Activated naive CD4-positive, alpha-beta T cell treated with anti-CD3 and anti-CD28 coated beads for 36 hours (primary cell): ENCODE results near the gene LRRC7. TPM values are rescaled to one million over a fixed set of nuclear protein-coding genes. Genes with fewer than 3 reads are reported as not detected.
"Not testable (repeated sequence)": the region's sequence is repeated elsewhere in the genome, so short reads cannot be mapped to it uniquely, and the experiment has no call there.

Experiments used
- CTCF ChIA-PET: fragments of 350-600 bp; sonication (Branson Sonifier 250); formaldehyde crosslinking; loops from one replicate; lab custom pipeline; 2021; ENCODE audit warnings: antibody characterized with exemption; lab: Charles Lee
- DNase-seq: peaks from one replicate; pipeline ENCODE4 v3.0.0-alpha.2; 2020
- H3K27ac Mint-ChIP-seq: one replicate; pipeline ENCODE4 v1.8.0; 2021; ENCODE audit warnings: mild to moderate bottlenecking, mixed read lengths
- H3K27me3 Mint-ChIP-seq: one replicate; pipeline ENCODE4 v1.8.0; 2021; ENCODE audit warnings: low read depth, mixed read lengths
- H3K36me3 Mint-ChIP-seq: one replicate; pipeline ENCODE4 v1.8.0; 2021; ENCODE audit warnings: low read depth, mixed read lengths
- H3K4me1 Mint-ChIP-seq: one replicate; pipeline ENCODE4 v1.8.0; 2021; ENCODE audit warnings: low read depth, mixed read lengths
- H3K4me3 Mint-ChIP-seq: one replicate; pipeline ENCODE4 v1.8.0; 2021; ENCODE audit warnings: mild to moderate bottlenecking, moderate library complexity, mixed read lengths
- H3K9me3 Mint-ChIP-seq: one replicate; pipeline ENCODE4 v1.8.0; 2021; ENCODE audit warnings: mixed read lengths
- intact Hi-C: fragments of 100-400 bp; cut with micrococcal nuclease; formaldehyde crosslinking; loops from one replicate; pipeline ENCODE4 v1.15.1; 2023
- total RNA-seq, 2 experiments: library from RNA; stranded (reverse); gene quantifications; one replicate each; pipeline ENCODE4 v1.2.3, GENCODE V29; 2021

LRRC7 gene
- total RNA-seq, 2 experiments from 2014 or later: not detected

DNA sequence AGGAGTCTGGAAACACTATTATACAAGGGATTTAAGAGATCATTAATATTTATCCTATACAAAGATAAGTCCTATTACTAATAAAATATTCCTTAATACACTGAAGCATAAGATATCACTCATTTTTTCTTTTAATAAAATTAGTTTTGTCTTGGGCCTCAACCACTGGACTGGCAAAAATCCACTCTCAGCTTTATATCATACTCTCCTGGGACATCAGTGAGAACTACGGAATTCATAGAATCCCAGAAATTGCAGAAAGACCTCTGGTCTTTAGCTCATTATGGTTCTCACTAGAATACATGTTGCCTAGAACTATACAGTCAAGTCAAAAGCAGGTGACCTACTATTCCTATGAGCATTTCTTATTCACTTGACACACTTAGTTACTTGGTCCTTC, 352.7 kb downstream of the LRRC7 start:
- CTCF ChIA-PET: no interaction called here

GRCh38 chr1:69921486-69921885, 353.8 kb downstream of the LRRC7 start:
- Mint-ChIP-seq H3K36me3 (no peaks in the 10 kb centered on the region), H3K27me3 (no peaks in the 10 kb centered on the region), H3K4me1 (no peaks in the 10 kb centered on the region), H3K27ac (no peak overlapping the region), H3K4me3 (no peak overlapping the region), H3K9me3 (peaks cover 2% of the 10 kb centered on the region)
- CTCF ChIA-PET: interaction anchor here (0.8 kb wide), 1 partner anchor 11 kb away, joined by 3 read pairs; no protein-coding TSS in a partner anchor
- DNase-seq: no peak
- intact Hi-C loops: no loop called here

More for the DNA sequence above, 352.7 kb downstream of the LRRC7 start:
- H3K27me3 Mint-ChIP-seq: no peaks in the 10 kb centered on the region
- H3K9me3 Mint-ChIP-seq: peaks cover 1% of the 10 kb centered on the region
- H3K4me1 Mint-ChIP-seq: no peaks in the 10 kb centered on the region
- intact Hi-C loops: no loop called here
- no peak overlapping the region for H3K4me3 Mint-ChIP-seq
- no peak for DNase-seq
- H3K36me3 Mint-ChIP-seq: no peaks in the 10 kb centered on the region
- no peak overlapping the region for H3K27ac Mint-ChIP-seq

DNA sequence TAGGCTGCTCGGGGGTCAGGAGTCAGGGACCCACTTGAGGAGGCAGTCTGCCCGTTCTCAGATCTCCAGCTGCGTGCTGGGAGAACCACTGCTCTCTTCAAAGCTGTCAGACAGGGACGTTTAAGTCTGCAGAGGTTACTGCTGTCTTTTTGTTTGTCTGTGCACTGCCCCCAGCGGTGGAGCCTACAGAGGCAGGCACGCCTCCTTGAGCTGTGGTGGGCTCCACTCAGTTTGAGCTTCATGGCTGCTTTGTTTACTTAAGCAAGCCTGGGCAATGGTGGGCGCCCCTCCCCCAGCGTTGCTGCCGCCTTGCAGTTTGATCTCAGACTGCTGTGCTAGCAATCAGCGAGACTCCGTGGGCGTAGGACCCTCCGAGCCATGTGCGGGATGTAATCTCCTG, 360.5 kb downstream of the LRRC7 start:
- CTCF ChIA-PET, H3K4me3 Mint-ChIP-seq, intact Hi-C loops: not testable (repeated sequence)

GRCh38 chr1:69929308-69930057, 361.8 kb downstream of the LRRC7 start:
- H3K4me3 Mint-ChIP-seq: no peak overlapping the region
- H3K27me3 Mint-ChIP-seq: no peaks in the 10 kb centered on the region
- no peaks in the 10 kb centered on the region for H3K4me1 Mint-ChIP-seq
- H3K9me3 Mint-ChIP-seq: peaks cover 6% of the 10 kb centered on the region
- no peaks in the 10 kb centered on the region for H3K36me3 Mint-ChIP-seq
- H3K27ac Mint-ChIP-seq: no peak overlapping the region
- intact Hi-C loops: no loop called here
- CTCF ChIA-PET: no interaction called here
- no peak for DNase-seq

More for the DNA sequence above, 360.5 kb downstream of the LRRC7 start:
- H3K4me1 Mint-ChIP-seq, DNase-seq, H3K9me3 Mint-ChIP-seq, H3K27me3 Mint-ChIP-seq, H3K27ac Mint-ChIP-seq, H3K36me3 Mint-ChIP-seq: not testable (repeated sequence)

GRCh38 chr1:69930396-69930795, 362.7 kb downstream of the LRRC7 start:
- Mint-ChIP-seq H3K4me3 (no peak overlapping the region), H3K36me3 (no peaks in the 10 kb centered on the region), H3K27ac (no peak overlapping the region), H3K9me3 (peaks cover 6% of the 10 kb centered on the region), H3K4me1 (no peaks in the 10 kb centered on the region), H3K27me3 (no peaks in the 10 kb centered on the region)
- intact Hi-C loops: no loop called here
- CTCF ChIA-PET: no interaction called here
- DNase-seq: no peak

DNA sequence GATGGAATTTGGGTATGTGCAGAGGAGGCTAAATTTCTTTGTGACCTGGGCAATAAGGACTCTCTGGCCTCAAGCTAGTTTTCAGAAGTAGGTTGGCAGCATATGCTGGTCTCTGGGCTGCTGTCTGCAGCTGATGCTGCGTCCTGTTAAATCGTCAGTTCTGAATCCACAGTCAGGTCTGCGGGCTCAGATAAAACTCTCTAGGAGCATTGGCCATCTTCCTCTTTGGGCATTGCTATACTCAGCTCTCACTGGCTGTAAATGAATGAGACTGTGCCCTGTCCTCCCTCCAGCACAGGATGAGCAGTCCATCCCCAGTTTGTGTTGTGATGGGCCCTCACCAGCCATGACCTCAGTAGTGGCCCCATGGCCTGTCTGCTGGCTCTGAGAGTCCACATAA, 365.0 kb downstream of the LRRC7 start:
- Mint-ChIP-seq H3K4me1 (no peaks in the 10 kb centered on the region), H3K4me3 (no peak overlapping the region), H3K9me3 (peaks cover 3% of the 10 kb centered on the region), H3K36me3 (no peaks in the 10 kb centered on the region), H3K27me3 (no peaks in the 10 kb centered on the region), H3K27ac (no peak overlapping the region)
- DNase-seq: no peak
- CTCF ChIA-PET: interaction anchor here (0.6 kb wide), 1 partner anchor 11 kb away, joined by 3 read pairs; no protein-coding TSS in a partner anchor
- intact Hi-C loops: no loop called here

DNA sequence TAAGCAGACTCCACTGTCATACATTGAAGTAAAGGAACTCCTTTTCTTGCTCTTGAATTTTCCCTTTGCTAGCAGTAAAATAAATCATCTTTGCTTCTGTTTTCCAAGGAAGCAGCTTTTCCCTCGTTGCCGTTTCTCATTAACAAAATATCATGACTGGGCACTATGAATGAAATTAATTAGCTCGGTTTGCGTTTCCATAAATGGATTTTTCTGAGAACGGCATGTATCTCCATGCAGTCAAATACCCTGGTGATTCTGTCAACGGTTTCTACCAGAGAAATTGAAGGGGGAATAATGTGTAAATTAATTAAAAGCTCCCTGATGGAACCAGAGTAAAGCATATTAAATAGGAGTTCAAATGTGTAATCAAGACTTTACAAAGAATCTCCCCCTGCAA, 372.5 kb downstream of the LRRC7 start:
- H3K36me3 Mint-ChIP-seq: no peaks in the 10 kb centered on the region
- intact Hi-C loops: no loop called here
- H3K9me3 Mint-ChIP-seq: peaks cover 4% of the 10 kb centered on the region
- H3K4me1 Mint-ChIP-seq: no peaks in the 10 kb centered on the region
- H3K4me3 Mint-ChIP-seq: no peak overlapping the region
- no peaks in the 10 kb centered on the region for H3K27me3 Mint-ChIP-seq
- no peak for DNase-seq
- CTCF ChIA-PET: no interaction called here
- H3K27ac Mint-ChIP-seq: no peak overlapping the region

DNA sequence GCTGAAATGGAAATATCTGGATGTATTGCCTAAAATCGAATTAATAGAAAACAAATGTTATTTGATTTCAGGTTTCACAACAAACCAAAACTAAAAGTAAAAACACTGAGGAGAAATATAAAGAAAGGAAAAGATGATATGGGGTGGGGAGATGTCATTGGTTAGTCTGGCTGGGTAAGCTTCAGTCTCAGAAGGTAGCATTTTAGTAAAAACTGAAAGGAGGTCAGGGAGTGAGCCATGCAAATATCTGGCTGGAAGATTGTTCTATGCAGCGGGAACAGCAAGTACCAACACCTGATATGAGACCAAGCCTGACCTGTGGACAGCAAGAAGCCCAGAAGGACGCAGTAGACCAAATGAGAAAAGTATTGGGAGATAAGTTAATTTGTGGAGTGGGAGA, 373.1 kb downstream of the LRRC7 start:
- Mint-ChIP-seq H3K27me3 (no peaks in the 10 kb centered on the region), H3K27ac (no peak overlapping the region), H3K4me1 (no peaks in the 10 kb centered on the region), H3K36me3 (no peaks in the 10 kb centered on the region), H3K4me3 (no peak overlapping the region), H3K9me3 (peaks cover 6% of the 10 kb centered on the region)
- no peak for DNase-seq
- intact Hi-C loops: no loop called here
- CTCF ChIA-PET: no interaction called here

GRCh38 chr1:69943030-69943429, 375.3 kb downstream of the LRRC7 start:
- H3K4me1 Mint-ChIP-seq: no peaks in the 10 kb centered on the region
- intact Hi-C loops: no loop called here
- no peak overlapping the region for H3K4me3 Mint-ChIP-seq
- CTCF ChIA-PET: no interaction called here
- H3K36me3 Mint-ChIP-seq: no peaks in the 10 kb centered on the region
- no peaks in the 10 kb centered on the region for H3K27me3 Mint-ChIP-seq
- DNase-seq: no peak
- peaks cover 6% of the 10 kb centered on the region for H3K9me3 Mint-ChIP-seq
- no peak overlapping the region for H3K27ac Mint-ChIP-seq

DNA sequence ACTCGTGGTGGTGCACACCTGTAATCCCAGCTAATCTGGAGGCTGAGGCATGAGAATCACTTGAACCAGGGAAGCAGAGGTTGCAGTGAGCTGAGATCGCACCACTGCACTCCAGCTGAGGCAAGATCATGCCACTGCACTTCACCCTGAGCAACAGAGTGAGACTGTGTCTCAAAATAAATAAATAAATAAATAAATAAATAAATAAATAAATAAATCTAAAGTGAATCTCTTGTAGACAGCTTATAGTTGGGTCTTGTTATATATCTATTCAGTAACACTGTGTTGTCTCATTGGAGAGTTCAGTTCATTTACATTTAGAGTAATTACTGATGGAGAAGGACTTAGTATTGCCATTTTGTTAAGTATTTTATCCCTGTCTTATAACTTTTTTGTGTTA, 379.2 kb downstream of the LRRC7 start:
- Mint-ChIP-seq H3K36me3 (no peaks in the 10 kb centered on the region), H3K4me1 (no peaks in the 10 kb centered on the region), H3K4me3 (no peak overlapping the region), H3K9me3 (peaks cover 6% of the 10 kb centered on the region), H3K27ac (no peak overlapping the region), H3K27me3 (no peaks in the 10 kb centered on the region)
- CTCF ChIA-PET: no interaction called here
- no peak for DNase-seq
- intact Hi-C loops: no loop called here

GRCh38 chr1:69947837-69948236, 380.1 kb downstream of the LRRC7 start:
- H3K4me3 Mint-ChIP-seq: no peak overlapping the region
- peaks cover 6% of the 10 kb centered on the region for H3K9me3 Mint-ChIP-seq
- no peaks in the 10 kb centered on the region for H3K4me1 Mint-ChIP-seq
- no peak for DNase-seq
- H3K27ac Mint-ChIP-seq: no peak overlapping the region
- CTCF ChIA-PET: no interaction called here
- no peaks in the 10 kb centered on the region for H3K27me3 Mint-ChIP-seq
- intact Hi-C loops: no loop called here
- no peaks in the 10 kb centered on the region for H3K36me3 Mint-ChIP-seq

DNA sequence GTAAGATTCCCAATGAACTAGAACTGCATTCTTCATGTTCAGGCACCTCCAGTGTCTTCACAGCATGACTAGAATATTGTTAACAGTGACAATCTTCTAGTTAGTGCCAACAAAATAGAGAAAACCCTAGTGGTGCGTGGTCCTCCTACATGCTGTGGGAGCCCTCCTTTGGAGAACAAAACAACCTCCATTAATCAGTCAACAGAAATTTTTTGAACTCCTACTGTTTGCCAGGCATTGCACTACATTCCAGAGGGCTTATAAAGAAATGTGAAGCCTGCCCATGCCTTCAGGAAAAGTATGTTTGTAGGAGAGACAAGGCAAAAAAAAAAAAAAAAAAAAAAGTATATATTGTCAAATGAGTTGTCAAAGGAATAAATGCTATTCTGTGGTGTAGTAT, 385.0 kb downstream of the LRRC7 start:
- CTCF ChIA-PET: no interaction called here
- no peaks in the 10 kb centered on the region for H3K9me3 Mint-ChIP-seq
- no peaks in the 10 kb centered on the region for H3K27me3 Mint-ChIP-seq
- H3K4me1 Mint-ChIP-seq: no peaks in the 10 kb centered on the region
- intact Hi-C loops: no loop called here
- DNase-seq: no peak
- no peak overlapping the region for H3K4me3 Mint-ChIP-seq
- no peak overlapping the region for H3K27ac Mint-ChIP-seq
- H3K36me3 Mint-ChIP-seq: no peaks in the 10 kb centered on the region

DNA sequence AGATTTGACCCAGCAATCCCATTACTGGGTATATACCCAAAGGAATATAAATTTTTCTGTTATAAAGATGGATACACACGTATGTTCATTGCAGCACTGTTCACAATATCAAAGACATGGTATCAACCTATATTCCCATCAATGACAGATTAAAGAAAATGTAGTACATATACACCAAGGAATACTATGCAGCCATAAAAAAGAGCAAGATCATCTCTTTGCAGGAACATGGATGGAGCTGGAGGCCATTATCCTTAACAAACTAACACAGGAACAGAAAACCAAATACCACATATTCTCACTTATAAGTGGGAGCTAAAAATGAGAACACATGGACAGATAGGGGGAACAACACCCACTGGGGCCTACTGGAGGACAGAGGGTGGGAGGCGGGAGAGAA, 394.7 kb downstream of the LRRC7 start:
- H3K4me3 Mint-ChIP-seq, H3K27me3 Mint-ChIP-seq, intact Hi-C loops, H3K4me1 Mint-ChIP-seq, DNase-seq, CTCF ChIA-PET, H3K27ac Mint-ChIP-seq, H3K36me3 Mint-ChIP-seq, H3K9me3 Mint-ChIP-seq: not testable (repeated sequence)
